Measurements from ENCODE around the gene GAMT.

Gene GAMT

GRCh38 chr19:1387684-1388636, 13.4 kb downstream of the GAMT start:
- POLR2A ChIA-PET: no interaction called here
- no peak for TF ChIP-seq LEF1 (IDR thresholded peaks at IDR 0.05; ENCODE audit: borderline replicate concordance)
- TF ChIP-seq SUZ12 (IDR thresholded peaks at IDR 0.05): no peak
- TF ChIP-seq TARDBP (IDR thresholded peaks at IDR 0.05): no peak
- no peak for TF ChIP-seq HDGF (IDR thresholded peaks at IDR 0.05; ENCODE audit: borderline replicate concordance)
- TF ChIP-seq BHLHE40 (IDR thresholded peaks at IDR 0.05; ENCODE audit: borderline replicate concordance): no peak
- TF ChIP-seq PKNOX1 (IDR thresholded peaks at IDR 0.05): no peak
- DNase-seq (ENCODE audit: extremely low spot score): no peak
- CTCF ChIA-PET: no interaction called here

- no peak for DNase-seq (ENCODE audit: extremely low spot score)
- POLR2A ChIA-PET: no interaction called here
- TF ChIP-seq NFRKB (IDR thresholded peaks at IDR 0.05): no peak
- no peak for TF ChIP-seq LEF1 (IDR thresholded peaks at IDR 0.05; ENCODE audit: borderline replicate concordance)
- CTCF ChIA-PET: no interaction called here
These were observed 14.2 kb downstream of the GAMT start for GRCh38 chr19:1386945-1387683.

GRCh38 chr19:1385816-1386215, 15.5 kb downstream of the GAMT start:
- TF ChIP-seq HDGF (IDR thresholded peaks at IDR 0.05; ENCODE audit: borderline replicate concordance): no peak
- TF ChIP-seq ELF4 (IDR thresholded peaks at IDR 0.05): no peak
- TF ChIP-seq TARDBP (IDR thresholded peaks at IDR 0.05): no peak
- TF ChIP-seq NFRKB (IDR thresholded peaks at IDR 0.05): no peak
- no peak for TF ChIP-seq ARNT (IDR thresholded peaks at IDR 0.05)
- no peak for TF ChIP-seq SUZ12 (IDR thresholded peaks at IDR 0.05)
- TF ChIP-seq CTBP1 (IDR thresholded peaks at IDR 0.05; ENCODE audit: borderline replicate concordance): no peak
- TF ChIP-seq FOXM1 (IDR thresholded peaks at IDR 0.05; ENCODE audit: borderline replicate concordance): no peak
- no peak for TF ChIP-seq FOXA1 (IDR thresholded peaks at IDR 0.05)
- no peak for TF ChIP-seq FOXK2 (IDR thresholded peaks at IDR 0.05)
- no peak for TF ChIP-seq SP1 (IDR thresholded peaks at IDR 0.05)
- no peak for TF ChIP-seq PKNOX1 (IDR thresholded peaks at IDR 0.05)
- no peak for TF ChIP-seq L3MBTL2 (conservative IDR thresholded peaks at IDR 0.05)
- TF ChIP-seq BHLHE40 (IDR thresholded peaks at IDR 0.05; ENCODE audit: borderline replicate concordance): no peak
- no peak for TF ChIP-seq ZNF384 (IDR thresholded peaks at IDR 0.05)
- no peak for TF ChIP-seq LEF1 (IDR thresholded peaks at IDR 0.05; ENCODE audit: borderline replicate concordance)
- no peak for DNase-seq (ENCODE audit: extremely low spot score)
- CTCF ChIA-PET: no interaction called here
- POLR2A ChIA-PET: interaction anchor here (0.8 to 1.6 kb wide), 2 partner anchors 17 to 117 kb away, joined by 4 to 5 read pairs; partner anchors contain the start of gene CIRBP

- no peak for TF ChIP-seq CTBP1 (IDR thresholded peaks at IDR 0.05; ENCODE audit: borderline replicate concordance)
- TF ChIP-seq FOXM1 (IDR thresholded peaks at IDR 0.05; ENCODE audit: borderline replicate concordance): no peak
- TF ChIP-seq ZNF384 (IDR thresholded peaks at IDR 0.05): no peak
- no peak for TF ChIP-seq HDGF (IDR thresholded peaks at IDR 0.05; ENCODE audit: borderline replicate concordance)
- TF ChIP-seq NFRKB (IDR thresholded peaks at IDR 0.05): no peak
- DNase-seq (ENCODE audit: extremely low spot score): no peak
- ChIA-PET CTCF (no interaction called here), POLR2A (interaction anchor here (1.6 kb wide), 1 partner anchor 115 kb away, joined by 5 read pairs; the partner anchor contains the start of gene CIRBP)
These were observed 16.7 kb downstream of the GAMT start for GRCh38 chr19:1384478-1385110.

- CTCF ChIA-PET: no interaction called here
- POLR2A ChIA-PET: no interaction called here
- TF ChIP-seq ARNT (IDR thresholded peaks at IDR 0.05): no peak
- TF ChIP-seq FOXK2 (IDR thresholded peaks at IDR 0.05): no peak
- TF ChIP-seq NFRKB (IDR thresholded peaks at IDR 0.05): no peak
- no peak for TF ChIP-seq LEF1 (IDR thresholded peaks at IDR 0.05; ENCODE audit: borderline replicate concordance)
- no peak for TF ChIP-seq SUZ12 (IDR thresholded peaks at IDR 0.05)
- TF ChIP-seq FOXM1 (IDR thresholded peaks at IDR 0.05; ENCODE audit: borderline replicate concordance): no peak
- TF ChIP-seq TARDBP (IDR thresholded peaks at IDR 0.05): no peak
- no peak for TF ChIP-seq ZNF384 (IDR thresholded peaks at IDR 0.05)
- TF ChIP-seq FOXA1 (IDR thresholded peaks at IDR 0.05): no peak
- TF ChIP-seq PKNOX1 (IDR thresholded peaks at IDR 0.05): no peak
- DNase-seq (ENCODE audit: extremely low spot score): no peak
These were observed 17.3 kb downstream of the GAMT start for GRCh38 chr19:1384085-1384462.
